Epithelial cell of esophagus (primary cell): ENCODE data around the gene GADD45GIP1.

Experiments
- DNase-seq: peaks from one replicate; pipeline ENCODE4 v3.0.0; 2010; ENCODE audit warnings: low read depth
- H3K4me3 ChIP-seq: 2 replicates; pipeline ENCODE4 v1.5.1; 2011; ENCODE audit warnings: mild to moderate bottlenecking, low read length, control low read depth
- CTCF ChIP-seq: IDR thresholded peaks from 2 replicates; pipeline ENCODE4 v1.5.1; 2011; ENCODE audit warnings: low read depth, mild to moderate bottlenecking, low read length, control low read depth, inconsistent platforms; ENCODE audit not compliant: insufficient read depth; ENCODE audit errors: missing control alignments

GADD45GIP1 gene

GRCh38 chr19:12956446-12957388, at the start of gene GADD45GIP1:
Gene GADD45GIP1 (minus strand): TSS chr19:12957223. CDS start chr19:12957212, 11 bp downstream.
- peak within 1 kb of the TSS; percentile 81 for H3K4me3 ChIP-seq
- DNase-seq = peak; percentile 76

GRCh38 chr19:13005861-13006370, 48.9 kb upstream of the GADD45GIP1 start:
- H3K4me3 ChIP-seq = no peak overlapping the region
- no peak for TF ChIP-seq CTCF
- no peak for DNase-seq

More at GRCh38 chr19:12956446-12957388, at the start of gene GADD45GIP1:
- TF ChIP-seq CTCF = no peak

GRCh38 chr19:13005253-13005652, 48.2 kb upstream of the GADD45GIP1 start:
- no peak for DNase-seq
- no peak overlapping the region for H3K4me3 ChIP-seq
- TF ChIP-seq CTCF = no peak

GRCh38 chr19:13004273-13004672, 47.2 kb upstream of the GADD45GIP1 start:
- DNase-seq = no peak
- no peak for TF ChIP-seq CTCF
- no peak overlapping the region for H3K4me3 ChIP-seq

- TF ChIP-seq CTCF = no peak
- no peak overlapping the region for H3K4me3 ChIP-seq
- no peak for DNase-seq
Observed at GRCh38 chr19:13003081-13003480, 46.1 kb upstream of the GADD45GIP1 start.

- no peak for DNase-seq
- no peak for TF ChIP-seq CTCF
- H3K4me3 ChIP-seq = no peak overlapping the region
Observed at GRCh38 chr19:13002166-13002898, 45.3 kb upstream of the GADD45GIP1 start.
